SJCRH30 (cell line): ENCODE results near the gene CIDEA. TPM values are rescaled to one million over a fixed set of nuclear protein-coding genes. Genes with fewer than 3 reads are reported as not detected.

ENCODE experiments used
- DNase-seq, 2 experiments: peaks; one replicate each; pipeline ENCODE4 v3.0.0-alpha.2; 2015 to 2020
- H3K27ac ChIP-seq: fragments of 250-450 bp; sonication (Bioruptor Pico); 2 replicates; pipeline ENCODE4 v1.5.1; 2020; ENCODE audit warnings: mild to moderate bottlenecking, moderate library complexity
- H3K27me3 ChIP-seq: fragments of 250-450 bp; sonication (Bioruptor Pico); 2 replicates; pipeline ENCODE4 v1.5.1; 2020; ENCODE audit warnings: mild to moderate bottlenecking, moderate library complexity
- H3K36me3 ChIP-seq: fragments of 250-450 bp; sonication (Bioruptor Pico); 2 replicates; pipeline ENCODE4 v1.5.1; 2020; ENCODE audit warnings: mild to moderate bottlenecking, moderate library complexity
- H3K4me1 ChIP-seq: fragments of 250-450 bp; sonication (Bioruptor Pico); 2 replicates; pipeline ENCODE4 v1.5.1; 2020; ENCODE audit warnings: mild to moderate bottlenecking, moderate library complexity
- H3K4me3 ChIP-seq: fragments of 250-450 bp; sonication (Bioruptor Pico); 2 replicates; pipeline ENCODE4 v1.5.1; 2020; ENCODE audit warnings: mild to moderate bottlenecking, moderate library complexity
- H3K9me3 ChIP-seq: fragments of 250-450 bp; sonication (Bioruptor Pico); replicated peaks from 2 replicates; pipeline ENCODE4 v1.5.1; 2020; ENCODE audit warnings: mild to moderate bottlenecking, moderate library complexity
- total RNA-seq: library from RNA; depleted of rRNA; stranded (reverse); fragments of >200 nt; shearing (Covaris generic); gene quantifications from 2 replicates; pipeline ENCODE4 v1.2.3, GENCODE V29; 2014

CIDEA gene
- total RNA-seq, 1 experiment from 2014 or later = not detected

- Histone ChIP-seq H3K9me3 (no peaks in the 10 kb centered on the region), H3K27me3 (no peaks in the 10 kb centered on the region), H3K27ac (peak overlapping the region; percentile 63), H3K4me3 (peak overlapping the region; percentile 47), H3K4me1 (peaks cover 6% of the 10 kb centered on the region; the same call in 1 of the 2 replicates), H3K36me3 (no peaks in the 10 kb centered on the region)
- peak; percentile 63 to 67 for DNase-seq
Observed at GRCh38 chr18:12278741-12279682, 24.9 kb downstream of the CIDEA start.

DNA sequence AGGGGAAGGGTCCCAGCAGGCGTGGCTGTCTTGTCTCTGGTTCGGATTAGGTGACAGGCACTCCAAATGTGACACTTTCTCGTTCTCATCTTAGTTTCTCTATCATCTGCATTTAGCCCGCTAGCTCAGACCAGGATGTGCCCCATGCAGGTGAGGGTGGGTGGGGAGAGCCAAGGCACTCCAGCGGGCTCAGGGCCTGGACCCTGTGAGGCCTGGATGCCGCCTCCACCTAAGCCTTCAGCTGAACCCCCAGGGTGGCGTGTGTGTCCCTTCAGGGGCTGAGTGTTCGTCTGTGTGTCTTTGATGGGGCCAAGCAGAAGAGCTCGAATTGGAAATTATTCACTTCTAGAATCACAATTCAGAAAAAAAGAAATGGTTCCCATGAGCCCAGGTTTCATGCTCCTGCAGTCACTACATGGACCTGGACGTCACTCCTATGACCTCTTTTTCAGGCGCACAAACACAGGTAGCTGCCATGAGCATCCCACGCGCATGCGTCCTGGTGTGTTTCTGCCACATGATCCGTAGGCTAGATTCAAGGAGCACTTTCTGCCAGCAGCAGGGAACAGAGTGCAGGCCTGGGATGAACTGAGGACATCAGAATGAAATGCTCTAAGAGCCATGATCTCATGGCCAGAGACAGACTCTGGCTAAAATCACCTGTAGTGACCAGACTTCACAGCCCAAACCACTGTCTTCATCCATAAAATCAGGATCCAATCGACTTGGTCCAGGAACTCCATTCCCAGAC, 25.8 kb downstream of the CIDEA start:
- Histone ChIP-seq H3K9me3 (no peaks in the 10 kb centered on the region), H3K4me1 (peaks cover 6% of the 10 kb centered on the region; the same call in 1 of the 2 replicates), H3K27ac (peak overlapping the region; percentile 63), H3K36me3 (no peaks in the 10 kb centered on the region), H3K4me3 (no peak overlapping the region), H3K27me3 (no peaks in the 10 kb centered on the region)
- DNase-seq = no peak

DNA sequence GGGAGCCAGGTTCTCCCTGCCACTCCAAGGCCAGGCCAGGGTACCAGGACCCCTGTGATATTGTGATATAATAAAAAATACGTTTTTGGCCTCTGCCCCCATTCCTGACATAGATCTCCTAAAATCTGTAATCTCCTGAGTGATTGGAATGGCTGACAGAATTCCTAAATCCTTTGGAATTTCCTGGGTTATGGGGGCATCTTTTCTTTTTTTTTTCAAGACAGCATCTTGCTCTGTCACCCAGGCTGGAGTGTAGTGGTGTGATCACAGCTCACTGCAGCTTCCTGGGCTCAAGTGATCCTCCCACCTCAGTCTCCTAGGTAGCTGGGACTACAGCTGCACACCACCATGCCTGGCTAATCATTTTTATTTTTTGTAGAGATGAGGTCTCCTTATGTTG, 27.7 kb downstream of the CIDEA start:
- H3K4me3 ChIP-seq = no peak overlapping the region
- H3K4me1 ChIP-seq = peaks cover 6% of the 10 kb centered on the region; the same call in 1 of the 2 replicates
- H3K27me3 ChIP-seq = no peaks in the 10 kb centered on the region
- DNase-seq = no peak
- H3K9me3 ChIP-seq = no peaks in the 10 kb centered on the region
- no peak overlapping the region for H3K27ac ChIP-seq
- no peaks in the 10 kb centered on the region for H3K36me3 ChIP-seq

DNA sequence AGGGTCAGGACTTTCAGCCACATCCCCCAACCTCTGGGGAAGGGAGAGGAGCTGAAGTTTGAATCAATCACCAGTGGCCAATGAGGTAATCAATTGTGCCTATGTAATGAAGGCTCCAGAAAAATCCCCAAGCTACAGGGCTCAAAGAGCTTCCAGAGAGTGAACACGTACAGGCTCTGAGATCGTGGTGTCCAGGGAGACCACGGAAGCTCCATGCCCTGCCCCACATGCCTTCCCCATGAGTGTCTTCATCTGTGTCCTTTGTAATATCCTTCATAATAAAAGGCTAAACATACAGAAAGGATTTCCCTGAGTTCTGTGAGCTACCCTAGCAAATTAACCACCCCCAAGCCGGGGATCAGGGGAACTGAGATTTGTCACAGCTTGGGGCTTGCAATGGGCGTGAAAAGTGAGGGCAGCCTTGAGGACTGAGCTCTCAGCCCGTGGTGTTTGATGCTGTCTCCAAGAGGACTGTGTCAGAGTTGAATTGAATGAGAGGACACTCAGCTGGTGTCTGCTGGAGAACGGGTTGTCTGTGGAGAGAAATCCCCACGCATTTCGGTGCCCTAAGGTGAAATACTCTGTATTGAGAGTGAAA, 28.4 kb downstream of the CIDEA start:
- DNase-seq = no peak
- Histone ChIP-seq H3K9me3 (no peaks in the 10 kb centered on the region), H3K27ac (no peak overlapping the region), H3K27me3 (no peaks in the 10 kb centered on the region), H3K4me1 (peaks cover 6% of the 10 kb centered on the region; the same call in 1 of the 2 replicates), H3K4me3 (no peak overlapping the region), H3K36me3 (no peaks in the 10 kb centered on the region)

- peak; percentile 35 to 38 for DNase-seq
- Histone ChIP-seq H3K27me3 (no peaks in the 10 kb centered on the region), H3K4me1 (peaks cover 6% of the 10 kb centered on the region; the same call in 1 of the 2 replicates), H3K4me3 (no peak overlapping the region), H3K36me3 (no peaks in the 10 kb centered on the region), H3K9me3 (no peaks in the 10 kb centered on the region), H3K27ac (no peak overlapping the region)
Observed at GRCh38 chr18:12283256-12283655, 29.1 kb downstream of the CIDEA start.

- Histone ChIP-seq H3K27ac (no peak overlapping the region), H3K4me1 (peaks cover 6% of the 10 kb centered on the region; the same call in 1 of the 2 replicates), H3K27me3 (no peaks in the 10 kb centered on the region), H3K4me3 (no peak overlapping the region), H3K9me3 (no peaks in the 10 kb centered on the region), H3K36me3 (no peaks in the 10 kb centered on the region)
- DNase-seq = no peak
Observed at GRCh38 chr18:12283666-12284065, 29.5 kb downstream of the CIDEA start.

- DNase-seq = no peak
- Histone ChIP-seq H3K27ac (no peak overlapping the region), H3K4me3 (peak overlapping the region; percentile 54), H3K36me3 (no peaks in the 10 kb centered on the region), H3K9me3 (no peaks in the 10 kb centered on the region), H3K4me1 (0 out of 2 replicates have a peak, but pooled peaks cover under 1% of the 10 kb centered on the region), H3K27me3 (no peaks in the 10 kb centered on the region)
Observed at GRCh38 chr18:12287131-12287681, 33.0 kb downstream of the CIDEA start.

GRCh38 chr18:12287684-12288402, 33.7 kb downstream of the CIDEA start:
- Histone ChIP-seq H3K4me3 (peak overlapping the region; percentile 54), H3K27me3 (no peaks in the 10 kb centered on the region), H3K36me3 (no peaks in the 10 kb centered on the region), H3K9me3 (no peaks in the 10 kb centered on the region), H3K27ac (no peak overlapping the region; the same call in 1 of the 2 replicates), H3K4me1 (no peaks in the 10 kb centered on the region)
- DNase-seq = peak; percentile 49 to 58

GRCh38 chr18:12288403-12288755, 34.2 kb downstream of the CIDEA start:
- Histone ChIP-seq H3K36me3 (no peaks in the 10 kb centered on the region), H3K9me3 (no peaks in the 10 kb centered on the region), H3K4me1 (no peaks in the 10 kb centered on the region), H3K4me3 (peak overlapping the region; percentile 54), H3K27ac (peak overlapping the region; percentile 18; the same call in 1 of the 2 replicates), H3K27me3 (no peaks in the 10 kb centered on the region)
- DNase-seq = no peak

DNA sequence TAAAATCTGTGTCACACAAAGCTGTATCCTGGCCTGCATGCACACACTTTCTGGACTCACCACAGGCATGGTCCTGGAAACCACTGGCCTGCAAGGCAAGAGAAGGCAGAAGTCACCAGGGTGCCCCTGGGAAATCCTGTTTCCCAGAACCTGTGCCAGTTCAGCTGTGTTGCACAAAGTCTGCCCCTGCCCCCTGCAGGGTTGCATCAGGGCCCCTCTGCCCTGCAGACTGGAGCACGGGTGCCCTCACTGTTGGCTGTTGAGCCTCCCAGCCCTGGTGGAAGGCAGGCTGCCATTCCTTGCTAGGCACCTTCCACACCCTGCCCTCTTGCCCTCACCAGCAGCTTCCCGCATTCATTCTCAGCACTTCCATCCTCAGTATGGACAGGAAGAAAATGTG, 35.9 kb downstream of the CIDEA start:
- Histone ChIP-seq H3K4me3 (no peak overlapping the region), H3K4me1 (no peaks in the 10 kb centered on the region), H3K27me3 (no peaks in the 10 kb centered on the region), H3K27ac (no peak overlapping the region), H3K9me3 (no peaks in the 10 kb centered on the region), H3K36me3 (no peaks in the 10 kb centered on the region)
- no peak for DNase-seq

GRCh38 chr18:12291161-12291560, 37.0 kb downstream of the CIDEA start:
- DNase-seq = no peak
- Histone ChIP-seq H3K36me3 (no peaks in the 10 kb centered on the region), H3K27ac (no peak overlapping the region)

DNA sequence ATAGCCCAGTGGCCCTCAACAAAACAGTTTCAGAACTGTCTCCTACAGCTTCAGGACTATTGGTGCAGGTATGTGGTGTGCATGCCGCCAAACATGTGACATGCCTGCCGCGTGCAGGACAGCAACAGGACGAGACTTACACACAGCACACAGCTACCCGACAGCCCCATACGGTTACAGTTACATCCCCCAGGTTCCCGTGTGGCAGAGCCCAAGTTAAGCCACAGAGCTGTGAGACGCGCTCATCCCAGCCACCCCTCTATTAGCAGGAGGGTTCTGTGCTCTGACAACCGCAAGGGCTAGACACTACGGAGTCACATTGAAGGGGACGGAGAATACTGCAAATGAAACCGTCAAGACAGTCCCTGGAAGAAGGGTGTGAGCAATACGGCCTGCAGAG, 37.5 kb downstream of the CIDEA start:
- DNase-seq = no peak
- no peaks in the 10 kb centered on the region for H3K27me3 ChIP-seq
- no peaks in the 10 kb centered on the region for H3K9me3 ChIP-seq
- no peak overlapping the region for H3K4me3 ChIP-seq
- H3K36me3 ChIP-seq = no peaks in the 10 kb centered on the region
- peaks cover 4% of the 10 kb centered on the region; the same call in 1 of the 2 replicates for H3K4me1 ChIP-seq
- H3K27ac ChIP-seq = no peak overlapping the region

More at GRCh38 chr18:12291161-12291560, 37.0 kb downstream of the CIDEA start:
- Histone ChIP-seq H3K27me3 (no peaks in the 10 kb centered on the region), H3K4me1 (peaks cover 2% of the 10 kb centered on the region; the same call in 1 of the 2 replicates), H3K9me3 (no peaks in the 10 kb centered on the region), H3K4me3 (no peak overlapping the region)

DNA sequence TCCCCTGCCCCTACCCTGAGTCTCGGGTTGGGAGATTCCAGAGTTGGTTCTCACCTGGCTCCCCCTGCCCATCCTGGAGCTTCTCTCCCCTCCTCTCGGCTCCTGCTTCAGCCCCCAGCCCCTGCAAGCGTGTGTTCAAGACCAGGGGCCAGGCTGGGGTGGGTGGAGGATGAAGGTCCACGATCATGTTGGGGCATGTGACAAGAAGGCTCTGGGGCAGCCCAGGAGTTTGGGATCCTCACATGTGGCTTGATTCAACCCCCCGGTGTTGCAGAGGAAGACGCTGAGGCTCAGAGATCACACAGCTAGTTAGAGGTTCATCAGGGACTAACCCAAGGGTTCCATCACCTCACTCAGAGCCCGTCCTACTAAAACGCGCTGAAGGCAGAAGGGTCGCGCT, 39.7 kb downstream of the CIDEA start:
- Histone ChIP-seq H3K9me3 (no peaks in the 10 kb centered on the region), H3K27ac (no peak overlapping the region), H3K4me1 (peaks cover 4% of the 10 kb centered on the region; the same call in 1 of the 2 replicates), H3K36me3 (no peaks in the 10 kb centered on the region), H3K27me3 (no peaks in the 10 kb centered on the region), H3K4me3 (no peak overlapping the region)
- no peak for DNase-seq
